SK-N-SH (cell line): Measurements from ENCODE around the gene TLNRD1. TPM values are rescaled to one million over a fixed set of nuclear protein-coding genes. Genes with fewer than 3 reads are reported as not detected.

Experiments
- CTCF ChIA-PET: fragments of 300-600, 350-600 bp; formaldehyde crosslinking; extraction: SDS; loops from one replicate; lab custom pipeline; 2021; lab: Yijun Ruan, JAX
- POLR2A ChIA-PET: fragments of 350-600 bp; sonication (Branson Sonifier 250); formaldehyde crosslinking; extraction: SDS; loops from one replicate; lab custom pipeline; 2020; ENCODE audit warnings: antibody characterized with exemption, inconsistent platforms; lab: Yijun Ruan, JAX
- DNase-seq: peaks from one replicate; pipeline ENCODE4 v3.0.0; 2012
- H2AFZ ChIP-seq: fragments of 200-600 bp; sonication (generic); 2 replicates; pipeline ENCODE4 v1.8.1; 2016; ENCODE audit warnings: antibody characterized with exemption, mild to moderate bottlenecking, low read depth
- H3F3A ChIP-seq: fragments of 200-600 bp; sonication (generic); replicated peaks from 2 replicates; pipeline ENCODE3; 2016; ENCODE audit warnings: antibody characterized with exemption, mild to moderate bottlenecking; ENCODE audit not compliant: insufficient read depth
- H3K27ac ChIP-seq, 2 experiments: fragments of 200-500 bp in 1 of 2; fragments of 200-600 bp in 1 of 2; sonication (Bioruptor generic) in 1 of 2; sonication (generic), shearing (Covaris generic) in 1 of 2; 2 replicates each; pipeline versions ENCODE4 v1.5.1 to v1.6.1; 2014 to 2016; ENCODE audit warnings: low read depth in 2 of 2, inconsistent platforms in 1 of 2, low read length in 1 of 2, mild to moderate bottlenecking in 1 of 2, mixed read lengths in 1 of 2
- H3K27me3 ChIP-seq: fragments of 200-600 bp; sonication (generic), shearing (Covaris generic); 2 replicates; pipeline ENCODE4 v1.6.1; 2016; ENCODE audit warnings: mixed run types; ENCODE audit not compliant: insufficient read depth
- H3K36me3 ChIP-seq, 2 experiments: fragments of 200-500 bp in 1 of 2; fragments of 200-600 bp in 1 of 2; sonication (Bioruptor generic) in 1 of 2; sonication (generic) in 1 of 2; replicated peaks in 1 of 2; 2 replicates each; pipeline versions ENCODE3 to v1.5.1; 2014 to 2016; ENCODE audit warnings: low read length in 1 of 2, mild to moderate bottlenecking in 1 of 2; ENCODE audit not compliant: insufficient read depth in 2 of 2, control insufficient read depth in 1 of 2
- H3K4me1 ChIP-seq, 2 experiments: fragments of 200-500 bp in 1 of 2; fragments of 200-600 bp in 1 of 2; sonication (Bioruptor generic) in 1 of 2; sonication (generic), shearing (Covaris generic) in 1 of 2; 2 replicates each; pipeline versions ENCODE4 v1.5.1 to v1.6.1; 2014 to 2016; ENCODE audit warnings: low read depth in 1 of 2, low read length in 1 of 2, mixed run types in 1 of 2; ENCODE audit not compliant: insufficient read depth in 2 of 2, control insufficient read depth in 1 of 2
- H3K4me2 ChIP-seq: fragments of 200-600 bp; sonication (generic), shearing (Covaris generic); 2 replicates; pipeline ENCODE4 v1.6.1; 2017; ENCODE audit warnings: mixed run types
- H3K4me3 ChIP-seq, 2 experiments: fragments of 200-500 bp in 1 of 2; fragments of 200-600 bp in 1 of 2; sonication (Bioruptor generic) in 1 of 2; sonication (generic), shearing (Covaris generic) in 1 of 2; 2 replicates each; pipeline versions ENCODE4 v1.5.1 to v1.8.1; 2014 to 2016; ENCODE audit warnings: low read depth in 2 of 2, inconsistent platforms in 1 of 2, low read length in 1 of 2, mild to moderate bottlenecking in 1 of 2, mixed read lengths in 1 of 2, moderate library complexity in 1 of 2
- H3K79me2 ChIP-seq: fragments of 200-600 bp; sonication (generic); 2 replicates; pipeline ENCODE4 v1.8.1; 2017; ENCODE audit warnings: mild to moderate bottlenecking; ENCODE audit not compliant: insufficient read depth
- H3K9ac ChIP-seq: fragments of 200-600 bp; sonication (generic); 2 replicates; pipeline ENCODE4 v1.6.1; 2017; ENCODE audit warnings: mixed run types
- H3K9me2 ChIP-seq: fragments of 200-600 bp; sonication (generic); 2 replicates; pipeline ENCODE4 v1.6.1; 2017; ENCODE audit warnings: mixed run types
- H3K9me3 ChIP-seq: fragments of 200-600 bp; sonication (generic); 2 replicates; pipeline ENCODE4 v1.6.1; 2017; ENCODE audit warnings: mixed run types, mild to moderate bottlenecking, moderate library complexity
- H4K20me1 ChIP-seq: fragments of 200-600 bp; sonication (generic); 2 replicates; pipeline ENCODE4 v1.6.1; 2017; ENCODE audit warnings: mild to moderate bottlenecking, mixed run types; ENCODE audit not compliant: insufficient read depth
- CHD2 ChIP-seq: fragments of 150-350 bp; IDR thresholded peaks from 2 replicates; pipeline ENCODE4 v1.6.1; 2018; ENCODE audit warnings: low read length; ENCODE audit not compliant: partially characterized antibody
- ELF1 ChIP-seq: IDR thresholded peaks from 2 replicates; pipeline ENCODE4 v1.4.0; 2012
- FOXJ3 ChIP-seq: sonication (generic); formaldehyde crosslinking; IDR thresholded peaks from 2 replicates; pipeline ENCODE4 v1.5.1; 2020; ENCODE audit warnings: mild to moderate bottlenecking, missing genetic modification reagents
- GABPA ChIP-seq: IDR thresholded peaks from 2 replicates; pipeline ENCODE4 v1.4.0; 2012; ENCODE audit warnings: low read depth, mild to moderate bottlenecking
- MEF2A ChIP-seq: IDR thresholded peaks from 2 replicates; pipeline ENCODE4 v1.4.0; 2012; ENCODE audit warnings: low read depth, borderline replicate concordance
- MXI1 ChIP-seq: IDR thresholded peaks from 2 replicates; pipeline ENCODE4 v1.6.1; 2012; ENCODE audit warnings: mild to moderate bottlenecking, low read depth, low read length, improper control_type of control experiment
- NRF1 ChIP-seq: IDR thresholded peaks from 2 replicates; pipeline ENCODE4 v1.6.1; 2012; ENCODE audit warnings: low read depth, mild to moderate bottlenecking, low read length
- POLR2AphosphoS5 ChIP-seq: IDR thresholded peaks from 2 replicates; pipeline ENCODE4 v1.6.1; 2012; ENCODE audit warnings: low read depth, low read length
- RFX5 ChIP-seq: IDR thresholded peaks from 2 replicates; pipeline ENCODE4 v1.6.1; 2012; ENCODE audit warnings: mild to moderate bottlenecking, improper control_type of control experiment, low read length
- TCF12 ChIP-seq: IDR thresholded peaks from 2 replicates; pipeline ENCODE4 v1.4.0; 2012
- TEAD4 ChIP-seq: IDR thresholded peaks from 2 replicates; pipeline ENCODE4 v1.4.0; 2012; ENCODE audit warnings: mild to moderate bottlenecking, borderline replicate concordance; ENCODE audit not compliant: insufficient read depth
- YY1 ChIP-seq: IDR thresholded peaks from 2 replicates; pipeline ENCODE4 v1.4.0; 2012; ENCODE audit warnings: low read depth, mild to moderate bottlenecking
- WGBS: methylation state at CpG from one replicate; pipeline ENCODE4 v1.1.6; 2017; ENCODE audit warnings: low lambda C conversion rate; 5-methylcytosine and 5-hydroxymethylcytosine counted together
- polyA plus RNA-seq, 3 experiments: library from polyadenylated mRNA; depleted of rRNA; stranded (reverse); fragments of >200 nt; gene quantifications; 2 replicates each; pipeline ENCODE4 v1.2.3, GENCODE V29; 2012
- TF ChIP-seq, protein P1 (sequence below): fragments of 200-600 bp; sonication (generic); IDR thresholded peaks from 2 replicates; pipeline ENCODE4 v1.6.1; 2017; ENCODE audit warnings: antibody characterized with exemption, mild to moderate bottlenecking, moderate library complexity
- TF ChIP-seq, protein P2 (sequence below): IDR thresholded peaks from 2 replicates; pipeline ENCODE4 v1.4.0; 2012; ENCODE audit warnings: low read depth
- TF ChIP-seq, protein P3 (sequence below): IDR thresholded peaks from 2 replicates; pipeline ENCODE4 v1.4.0; 2012; ENCODE audit warnings: low read depth, borderline replicate concordance
- TF ChIP-seq, protein P4 (sequence below): IDR thresholded peaks from 2 replicates; pipeline ENCODE4; 2012
- TF ChIP-seq, protein P5 (sequence below): fragments of 150-350 bp; IDR thresholded peaks from 2 replicates; pipeline ENCODE4 v1.6.1; 2016; ENCODE audit warnings: mild to moderate bottlenecking, low read depth, low read length
- TF ChIP-seq, protein P6 (sequence below): IDR thresholded peaks from 2 replicates; pipeline ENCODE4 v1.6.1; 2012; ENCODE audit warnings: mild to moderate bottlenecking, low read depth, low read length, moderate library complexity

Gene TLNRD1
- polyA plus RNA-seq, 1 of the 3 experiments (the other 2 are of a cell fraction), result 5.0 TPM

DNA sequence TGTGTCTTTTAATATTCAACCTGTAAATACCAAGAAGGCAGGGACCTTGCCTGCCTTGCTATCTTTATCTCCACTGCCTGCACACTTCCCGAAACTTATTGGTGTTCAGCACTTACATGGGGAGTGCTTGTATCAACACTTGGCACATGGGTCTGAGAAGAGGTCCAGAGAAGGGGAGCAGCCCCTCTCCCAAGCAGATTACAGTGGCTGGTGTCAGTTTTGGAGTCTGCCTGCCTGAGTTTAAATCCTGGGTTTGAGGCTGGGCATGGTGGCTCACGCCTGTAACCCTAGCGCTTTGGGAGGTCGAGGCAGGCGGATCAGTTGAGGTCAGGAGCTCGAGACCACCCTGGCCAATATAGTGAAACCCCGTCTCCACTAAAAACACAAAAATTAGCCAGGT is 31.4 kb upstream of the TLNRD1 start:
- no peaks in the 10 kb centered on the region for H3K9me2 ChIP-seq
- H3K9ac ChIP-seq, result no peak overlapping the region
- H3K27me3 ChIP-seq, result no peaks in the 10 kb centered on the region
- H4K20me1 ChIP-seq, result no peaks in the 10 kb centered on the region
- ChIA-PET POLR2A (no interaction called here), CTCF (interaction anchor here (0.6 to 6.3 kb wide), 58 partner anchors 8 to 796 kb away, joined by 3 to 139 read pairs (median 5); partner anchors contain the start of genes ABHD17C, CEMIP and TLNRD1)
- peaks cover 5% of the 10 kb centered on the region for H3K79me2 ChIP-seq
- no peak overlapping the region for H3K4me3 ChIP-seq
- no peak overlapping the region for H3K4me2 ChIP-seq
- DNase-seq, result no peak
- H3K9me3 ChIP-seq, result no peaks in the 10 kb centered on the region
- WGBS, result 96% methylated on average over 7 of the region's 7 CpGs
- peaks cover 0 to 5% of the 10 kb centered on the region in 2 experiments for H3K36me3 ChIP-seq
- no peaks in the 10 kb centered on the region for H3F3A ChIP-seq
- no peak for TF ChIP-seq RFX5
- TF ChIP-seq, protein P1, sequence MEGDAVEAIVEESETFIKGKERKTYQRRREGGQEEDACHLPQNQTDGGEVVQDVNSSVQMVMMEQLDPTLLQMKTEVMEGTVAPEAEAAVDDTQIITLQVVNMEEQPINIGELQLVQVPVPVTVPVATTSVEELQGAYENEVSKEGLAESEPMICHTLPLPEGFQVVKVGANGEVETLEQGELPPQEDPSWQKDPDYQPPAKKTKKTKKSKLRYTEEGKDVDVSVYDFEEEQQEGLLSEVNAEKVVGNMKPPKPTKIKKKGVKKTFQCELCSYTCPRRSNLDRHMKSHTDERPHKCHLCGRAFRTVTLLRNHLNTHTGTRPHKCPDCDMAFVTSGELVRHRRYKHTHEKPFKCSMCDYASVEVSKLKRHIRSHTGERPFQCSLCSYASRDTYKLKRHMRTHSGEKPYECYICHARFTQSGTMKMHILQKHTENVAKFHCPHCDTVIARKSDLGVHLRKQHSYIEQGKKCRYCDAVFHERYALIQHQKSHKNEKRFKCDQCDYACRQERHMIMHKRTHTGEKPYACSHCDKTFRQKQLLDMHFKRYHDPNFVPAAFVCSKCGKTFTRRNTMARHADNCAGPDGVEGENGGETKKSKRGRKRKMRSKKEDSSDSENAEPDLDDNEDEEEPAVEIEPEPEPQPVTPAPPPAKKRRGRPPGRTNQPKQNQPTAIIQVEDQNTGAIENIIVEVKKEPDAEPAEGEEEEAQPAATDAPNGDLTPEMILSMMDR, result no peak
- no peak for TF ChIP-seq TEAD4
- TF ChIP-seq, protein P2, sequence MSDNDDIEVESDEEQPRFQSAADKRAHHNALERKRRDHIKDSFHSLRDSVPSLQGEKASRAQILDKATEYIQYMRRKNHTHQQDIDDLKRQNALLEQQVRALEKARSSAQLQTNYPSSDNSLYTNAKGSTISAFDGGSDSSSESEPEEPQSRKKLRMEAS, result no peak
- TF ChIP-seq, protein P3, sequence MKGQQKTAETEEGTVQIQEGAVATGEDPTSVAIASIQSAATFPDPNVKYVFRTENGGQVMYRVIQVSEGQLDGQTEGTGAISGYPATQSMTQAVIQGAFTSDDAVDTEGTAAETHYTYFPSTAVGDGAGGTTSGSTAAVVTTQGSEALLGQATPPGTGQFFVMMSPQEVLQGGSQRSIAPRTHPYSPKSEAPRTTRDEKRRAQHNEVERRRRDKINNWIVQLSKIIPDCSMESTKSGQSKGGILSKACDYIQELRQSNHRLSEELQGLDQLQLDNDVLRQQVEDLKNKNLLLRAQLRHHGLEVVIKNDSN, result no peak
- no peak for TF ChIP-seq POLR2AphosphoS5
- no peak for TF ChIP-seq TCF12
- TF ChIP-seq, protein P4, sequence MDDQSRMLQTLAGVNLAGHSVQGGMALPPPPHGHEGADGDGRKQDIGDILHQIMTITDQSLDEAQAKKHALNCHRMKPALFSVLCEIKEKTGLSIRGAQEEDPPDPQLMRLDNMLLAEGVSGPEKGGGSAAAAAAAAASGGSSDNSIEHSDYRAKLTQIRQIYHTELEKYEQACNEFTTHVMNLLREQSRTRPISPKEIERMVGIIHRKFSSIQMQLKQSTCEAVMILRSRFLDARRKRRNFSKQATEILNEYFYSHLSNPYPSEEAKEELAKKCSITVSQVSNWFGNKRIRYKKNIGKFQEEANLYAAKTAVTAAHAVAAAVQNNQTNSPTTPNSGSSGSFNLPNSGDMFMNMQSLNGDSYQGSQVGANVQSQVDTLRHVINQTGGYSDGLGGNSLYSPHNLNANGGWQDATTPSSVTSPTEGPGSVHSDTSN, result no peak
- TF ChIP-seq GABPA, result no peak
- TF ChIP-seq MXI1, result no peak
- no peak for TF ChIP-seq YY1
- no peak for TF ChIP-seq ELF1
- no peak overlapping the region for H3K27ac ChIP-seq
- peaks cover 0 to 7% of the 10 kb centered on the region in 2 experiments; a peak in 1 of 4 replicates for H3K4me1 ChIP-seq
- no peak overlapping the region for H2AFZ ChIP-seq

DNA sequence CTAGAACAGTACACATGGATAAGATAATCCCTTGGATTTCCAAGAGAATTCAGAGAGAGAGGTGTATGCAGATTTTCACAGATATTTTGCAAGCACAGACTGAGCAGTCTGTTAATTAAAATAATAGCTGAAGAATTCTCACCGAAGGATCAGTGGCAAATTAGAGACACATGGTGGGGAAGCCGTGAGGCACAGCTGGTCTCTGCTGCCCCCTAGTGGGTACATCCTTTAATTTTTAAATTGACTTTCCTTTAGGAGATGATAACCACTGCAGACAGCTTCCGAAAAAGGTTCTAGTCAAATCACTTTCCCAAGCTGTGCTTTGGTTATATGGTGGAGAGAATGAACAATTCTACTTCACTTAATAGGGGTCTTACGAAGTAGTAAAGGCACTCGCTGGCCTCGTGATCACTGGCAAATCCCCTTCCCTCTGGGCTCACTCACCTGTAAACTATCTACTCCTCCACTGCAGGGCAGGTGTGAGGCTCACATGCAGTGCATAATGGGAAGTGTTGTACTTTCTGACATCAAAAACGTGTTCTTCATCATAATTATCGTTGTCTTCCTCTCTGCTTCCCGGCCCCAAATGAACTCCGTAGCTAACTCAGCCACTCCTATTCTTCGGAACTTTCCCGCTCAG is 30.6 kb upstream of the TLNRD1 start:
- POLR2A ChIA-PET, result no interaction called here
- H3K27me3 ChIP-seq, result no peaks in the 10 kb centered on the region
- TF ChIP-seq MEF2A (no peak), CHD2 (peak; percentile 30), NRF1 (no peak), FOXJ3 (CRISPR knock-in tag) (no peak)
- TF ChIP-seq, protein P5, sequence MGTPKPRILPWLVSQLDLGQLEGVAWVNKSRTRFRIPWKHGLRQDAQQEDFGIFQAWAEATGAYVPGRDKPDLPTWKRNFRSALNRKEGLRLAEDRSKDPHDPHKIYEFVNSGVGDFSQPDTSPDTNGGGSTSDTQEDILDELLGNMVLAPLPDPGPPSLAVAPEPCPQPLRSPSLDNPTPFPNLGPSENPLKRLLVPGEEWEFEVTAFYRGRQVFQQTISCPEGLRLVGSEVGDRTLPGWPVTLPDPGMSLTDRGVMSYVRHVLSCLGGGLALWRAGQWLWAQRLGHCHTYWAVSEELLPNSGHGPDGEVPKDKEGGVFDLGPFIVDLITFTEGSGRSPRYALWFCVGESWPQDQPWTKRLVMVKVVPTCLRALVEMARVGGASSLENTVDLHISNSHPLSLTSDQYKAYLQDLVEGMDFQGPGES, result no peak
- TF ChIP-seq, protein P3, result no peak
- TF ChIP-seq, protein P6, sequence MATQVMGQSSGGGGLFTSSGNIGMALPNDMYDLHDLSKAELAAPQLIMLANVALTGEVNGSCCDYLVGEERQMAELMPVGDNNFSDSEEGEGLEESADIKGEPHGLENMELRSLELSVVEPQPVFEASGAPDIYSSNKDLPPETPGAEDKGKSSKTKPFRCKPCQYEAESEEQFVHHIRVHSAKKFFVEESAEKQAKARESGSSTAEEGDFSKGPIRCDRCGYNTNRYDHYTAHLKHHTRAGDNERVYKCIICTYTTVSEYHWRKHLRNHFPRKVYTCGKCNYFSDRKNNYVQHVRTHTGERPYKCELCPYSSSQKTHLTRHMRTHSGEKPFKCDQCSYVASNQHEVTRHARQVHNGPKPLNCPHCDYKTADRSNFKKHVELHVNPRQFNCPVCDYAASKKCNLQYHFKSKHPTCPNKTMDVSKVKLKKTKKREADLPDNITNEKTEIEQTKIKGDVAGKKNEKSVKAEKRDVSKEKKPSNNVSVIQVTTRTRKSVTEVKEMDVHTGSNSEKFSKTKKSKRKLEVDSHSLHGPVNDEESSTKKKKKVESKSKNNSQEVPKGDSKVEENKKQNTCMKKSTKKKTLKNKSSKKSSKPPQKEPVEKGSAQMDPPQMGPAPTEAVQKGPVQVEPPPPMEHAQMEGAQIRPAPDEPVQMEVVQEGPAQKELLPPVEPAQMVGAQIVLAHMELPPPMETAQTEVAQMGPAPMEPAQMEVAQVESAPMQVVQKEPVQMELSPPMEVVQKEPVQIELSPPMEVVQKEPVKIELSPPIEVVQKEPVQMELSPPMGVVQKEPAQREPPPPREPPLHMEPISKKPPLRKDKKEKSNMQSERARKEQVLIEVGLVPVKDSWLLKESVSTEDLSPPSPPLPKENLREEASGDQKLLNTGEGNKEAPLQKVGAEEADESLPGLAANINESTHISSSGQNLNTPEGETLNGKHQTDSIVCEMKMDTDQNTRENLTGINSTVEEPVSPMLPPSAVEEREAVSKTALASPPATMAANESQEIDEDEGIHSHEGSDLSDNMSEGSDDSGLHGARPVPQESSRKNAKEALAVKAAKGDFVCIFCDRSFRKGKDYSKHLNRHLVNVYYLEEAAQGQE, result no peak

More for the DNA sequence above, 30.6 kb upstream of the TLNRD1 start:
- Histone ChIP-seq H3K9me2 (no peaks in the 10 kb centered on the region), H3K79me2 (peaks cover 11% of the 10 kb centered on the region), H3K4me2 (no peak overlapping the region), H3K9ac (no peak overlapping the region), H3F3A (no peaks in the 10 kb centered on the region), H2AFZ (no peak overlapping the region), H3K36me3 (peaks cover 0 to 5% of the 10 kb centered on the region in 2 experiments), H3K9me3 (no peaks in the 10 kb centered on the region), H3K27ac (no peak overlapping the region), H3K4me3 (no peak overlapping the region; a peak in 1 of 4 replicates), H4K20me1 (0 out of 2 replicates have a peak, but pooled peaks cover 2% of the 10 kb centered on the region), H3K4me1 (peaks cover 0 to 7% of the 10 kb centered on the region in 2 experiments; a peak in 1 of 4 replicates)
- 43% methylated on average over 12 of the region's 12 CpGs for WGBS
- DNase-seq, result peak; percentile 70
- CTCF ChIA-PET, result interaction anchor here (0.6 to 6.3 kb wide), 63 partner anchors 9 to 1393 kb away, joined by 3 to 139 read pairs (median 4); partner anchors contain the start of genes ABHD17C, CEMIP and TLNRD1
